Adrenal gland (tissue), 12 donors: ENCODE measurements around the gene HSPA4L. TPM values are rescaled to one million over a fixed set of nuclear protein-coding genes. Genes with fewer than 3 reads are reported as not detected.

Source experiments
- DNase-seq, 7 donors: peaks; one replicate each; pipeline ENCODE4 v3.0.0-alpha.2; 2019 to 2020
- H3K27ac ChIP-seq, 5 donors: fragments of 200-600 bp; sonication (generic) in 4 of 5; 1 replicate in 3 of 5; 2 replicates in 2 of 5; pipeline versions ENCODE4 v1.5.1 to v1.8.0; 2016 to 2020; ENCODE audit warnings: mild to moderate bottlenecking in 1 of 5
- H3K27me3 ChIP-seq: fragments of 200-600 bp; 2 replicates; pipeline ENCODE4 v1.8.0; 2021
- H3K36me3 ChIP-seq, 2 donors: fragments of 200-600 bp; replicated peaks in 1 of 2; 1 replicate in 1 of 2; 2 replicates in 1 of 2; pipeline versions ENCODE4 v1.5.1 to v1.8.0; 2018 to 2022
- H3K4me1 ChIP-seq, 2 donors: fragments of 200-600 bp; replicated peaks in 1 of 2; 1 replicate in 1 of 2; 2 replicates in 1 of 2; pipeline versions ENCODE4 v1.5.1 to v1.8.0; 2018 to 2021
- H3K4me3 ChIP-seq, 4 donors: fragments of 200-600 bp; sonication (generic) in 3 of 4; one replicate each; pipeline ENCODE4 v1.5.1; 2016 to 2018
- H3K9me3 ChIP-seq, 3 donors: fragments of 200-600 bp; sonication (generic) in 1 of 3; replicated peaks in 1 of 3; 1 replicate in 2 of 3; 2 replicates in 1 of 3; pipeline versions ENCODE4 v1.5.1 to v1.8.0; 2016 to 2021
- POLR2A ChIP-seq, 2 donors: fragments of 450-650 bp; IDR thresholded peaks; one replicate each; pipeline ENCODE4 v1.6.1; 2017; ENCODE audit warnings: antibody characterized with exemption in 2 of 2, mild to moderate bottlenecking in 2 of 2, moderate library complexity in 1 of 2
- WGBS, 4 donors: extraction: QIAGEN DNeasy Blood & Tissue Kit in 2 of 4; methylation state at CpG; one replicate each; pipeline versions ENCODE4 v1.1.5 to v1.1.7; 2013 to 2017; 5-methylcytosine and 5-hydroxymethylcytosine counted together
- intact Hi-C, 2 donors: fragments of 100-400 bp; cut with DNase I; formaldehyde crosslinking; loops; one replicate each; pipeline versions ENCODE4 v1.14.1 to v1.15.0; 2022 to 2023
- polyA plus RNA-seq, 3 donors: library from polyadenylated mRNA; stranded (reverse); fragments of 200-250 nt in 2 of 3; fragments of 350-450 nt in 1 of 3; fragmentation: Illumina TruSeq in 1 of 3; extraction: RNeasy Lipid Tissue Mini Kit (QIAGEN cat#74804) in 1 of 3; gene quantifications; one replicate each; pipeline ENCODE4 v1.2.3, GENCODE V29; 2013 to 2014
- total RNA-seq, 9 donors: library from RNA; depleted of rRNA in 4 of 9; stranded (reverse); fragments of >200 nt in 4 of 9; fragments of 120-200 nt in 1 of 9; fragmentation: NEBNext Ultra II Directional in 1 of 9; extraction: Animal tissue kit (Norgen Biotek cat#: 25700) in 1 of 9; gene quantifications; one replicate each; pipeline versions ENCODE4 v1.1.0 to v1.2.4, GENCODE V29; 2013 to 2023
- TF ChIP-seq, protein P1 (sequence below), 6 experiments: fragments of 450-650 bp in 4 of 6; fragments of 200-600 bp in 2 of 6; sonication (generic) in 1 of 6; IDR thresholded peaks; 1 replicate in 5 of 6; 2 replicates in 1 of 6; pipeline versions ENCODE4 v1.5.1 to v1.8.0; 2016 to 2021; ENCODE audit warnings: antibody characterized with exemption in 6 of 6, mild to moderate bottlenecking in 2 of 6, moderate library complexity in 1 of 6
- donor health status: healthy with polysubstance abuse.
- donor health status: Bipolar disorder and iron deficiency.
- donor health status: DM: yes; HTN: yes; CAD: no.
- donor health status: DM: no; HTN: no; CAD: no.
- donor health status: DM: no; HTN: no; CAD: no.
- donor health status: DM: yes; HTN: yes; CAD: no.

The HSPA4L gene
- total and polyA plus RNA-seq, 12 donors, result 3.5 to 73.5 (median 22.8) TPM

DNA sequence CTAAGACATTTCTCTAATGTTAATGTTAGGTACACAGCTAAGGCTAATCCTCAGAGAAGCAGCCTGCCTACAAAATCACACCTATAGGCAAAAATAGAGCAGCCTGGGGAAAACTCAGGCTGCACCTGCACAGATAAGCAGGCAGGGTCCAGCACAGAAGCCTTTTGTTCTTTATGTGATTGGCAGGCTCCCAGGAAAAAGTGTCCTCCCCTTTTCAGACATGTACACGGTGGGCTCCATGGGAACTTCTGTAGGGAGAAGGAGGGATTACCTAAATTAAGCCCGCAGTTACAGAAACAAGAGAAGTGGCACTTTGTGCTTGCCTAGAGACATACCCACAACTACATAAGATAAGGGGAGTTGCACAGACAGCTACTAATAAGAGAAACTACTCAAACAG lies 4.0 kb upstream of the HSPA4L start:
- Histone ChIP-seq H3K4me1 (peaks cover 0 to 5% of the 10 kb centered on the region in 2 donors), H3K27me3 (no peaks in the 10 kb centered on the region), H3K9me3 (no peaks in the 10 kb centered on the region), H3K36me3 (no peaks in the 10 kb centered on the region), H3K27ac (no peak overlapping the region), H3K4me3 (no peak overlapping the region)
- 49 to 60% (median 56%) methylated on average over 2 of the region's 2 CpGs for WGBS, 4 donors
- no peak for DNase-seq
- TF ChIP-seq POLR2A (IDR thresholded peaks at IDR 0.05), result no peak
- TF ChIP-seq, protein P1, sequence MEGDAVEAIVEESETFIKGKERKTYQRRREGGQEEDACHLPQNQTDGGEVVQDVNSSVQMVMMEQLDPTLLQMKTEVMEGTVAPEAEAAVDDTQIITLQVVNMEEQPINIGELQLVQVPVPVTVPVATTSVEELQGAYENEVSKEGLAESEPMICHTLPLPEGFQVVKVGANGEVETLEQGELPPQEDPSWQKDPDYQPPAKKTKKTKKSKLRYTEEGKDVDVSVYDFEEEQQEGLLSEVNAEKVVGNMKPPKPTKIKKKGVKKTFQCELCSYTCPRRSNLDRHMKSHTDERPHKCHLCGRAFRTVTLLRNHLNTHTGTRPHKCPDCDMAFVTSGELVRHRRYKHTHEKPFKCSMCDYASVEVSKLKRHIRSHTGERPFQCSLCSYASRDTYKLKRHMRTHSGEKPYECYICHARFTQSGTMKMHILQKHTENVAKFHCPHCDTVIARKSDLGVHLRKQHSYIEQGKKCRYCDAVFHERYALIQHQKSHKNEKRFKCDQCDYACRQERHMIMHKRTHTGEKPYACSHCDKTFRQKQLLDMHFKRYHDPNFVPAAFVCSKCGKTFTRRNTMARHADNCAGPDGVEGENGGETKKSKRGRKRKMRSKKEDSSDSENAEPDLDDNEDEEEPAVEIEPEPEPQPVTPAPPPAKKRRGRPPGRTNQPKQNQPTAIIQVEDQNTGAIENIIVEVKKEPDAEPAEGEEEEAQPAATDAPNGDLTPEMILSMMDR (IDR thresholded peaks at IDR 0.05), result no peak
- intact Hi-C loops, result no loop called here

DNA sequence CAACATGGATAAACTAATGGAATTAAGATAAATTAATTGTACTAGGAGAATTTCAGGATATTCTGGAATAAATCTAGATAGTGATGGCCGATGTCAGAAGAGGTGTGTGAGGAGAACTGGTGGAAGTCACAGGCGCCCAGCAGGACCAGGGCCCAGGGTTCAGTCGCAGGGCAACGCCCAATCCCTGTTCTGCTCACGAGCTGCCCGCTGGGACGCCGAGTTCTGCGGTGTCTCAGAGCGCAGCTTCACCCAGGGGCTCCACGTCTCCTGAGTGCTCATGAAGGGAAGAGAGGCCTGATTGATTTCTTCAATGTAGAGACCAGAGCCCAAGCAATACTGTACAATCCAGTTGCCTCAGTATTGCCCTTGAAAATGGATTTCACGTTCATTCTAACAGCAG lies 1.5 kb upstream of the HSPA4L start:
- Histone ChIP-seq H3K4me3 (no peak overlapping the region), H3K36me3 (no peaks in the 10 kb centered on the region), H3K4me1 (peaks cover 0 to 5% of the 10 kb centered on the region in 2 donors), H3K9me3 (no peaks in the 10 kb centered on the region), H3K27me3 (no peaks in the 10 kb centered on the region), H3K27ac (no peak overlapping the region)
- WGBS, 4 donors, result 95 to 98% (median 96%) methylated on average over 11 to 12 of the region's 12 CpGs
- DNase-seq, result no peak
- TF ChIP-seq, protein P1 (IDR thresholded peaks at IDR 0.05), result no peak
- TF ChIP-seq POLR2A (IDR thresholded peaks at IDR 0.05), result no peak
- intact Hi-C loops, result no loop called here

DNA sequence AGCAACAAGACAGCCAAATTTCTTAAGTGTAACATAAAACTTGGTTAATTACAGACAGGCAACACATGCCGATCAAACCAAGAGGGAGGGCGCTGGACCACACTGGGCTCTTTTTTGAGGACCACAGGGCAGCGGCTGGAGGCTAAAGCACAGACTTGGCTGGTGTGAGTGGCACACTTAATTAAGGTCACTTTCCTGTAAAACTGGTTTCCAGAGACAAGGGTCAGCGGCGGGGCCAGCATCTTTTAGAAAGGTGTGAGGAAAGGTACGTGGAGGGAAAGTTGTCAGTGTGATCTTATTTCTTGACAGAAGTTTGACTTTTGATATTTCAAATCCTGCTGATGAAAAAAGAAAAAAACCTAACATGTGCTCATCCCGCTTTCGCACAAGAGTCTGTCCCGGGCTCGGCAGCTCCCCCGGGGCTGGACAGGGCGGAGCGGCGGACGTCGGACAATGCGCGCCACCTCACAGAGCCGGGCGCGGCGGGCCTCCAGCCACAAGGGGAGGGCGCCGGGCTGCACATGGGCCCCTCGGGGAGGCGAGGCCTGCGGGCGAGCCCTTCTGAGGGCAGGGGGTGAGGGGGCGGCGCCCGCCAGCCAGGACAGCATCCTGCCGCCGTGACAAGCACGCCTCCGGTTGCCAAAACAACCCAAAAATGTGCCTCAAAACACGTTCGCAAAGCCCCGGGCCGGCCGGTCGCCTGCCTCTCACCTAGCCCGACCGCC lies 660 bp upstream of the HSPA4L start:
- no peaks in the 10 kb centered on the region for H3K36me3 ChIP-seq
- no peak for TF ChIP-seq POLR2A (IDR thresholded peaks at IDR 0.05)
- TF ChIP-seq, protein P1 (IDR thresholded peaks at IDR 0.05), result peak in 1 of 6 experiments; percentile 12
- peaks cover 0 to 5% of the 10 kb centered on the region in 2 donors for H3K4me1 ChIP-seq
- H3K27ac ChIP-seq, result peak overlapping the region in 4 of 5 donors; percentile 80 to 96 (median 88)
- peak in 6 of 7 donors; percentile 27 to 61 (median 54) for DNase-seq
- H3K9me3 ChIP-seq, result no peaks in the 10 kb centered on the region
- H3K4me3 ChIP-seq, result peak overlapping the region in 3 of 4 donors; percentile 68 to 92 (median 74)
- intact Hi-C loops, result no loop called here
- no peaks in the 10 kb centered on the region for H3K27me3 ChIP-seq
- 15 to 32% (median 20%) methylated on average over 18 to 43 of the region's 43 CpGs for whole genome bisulfite sequencing, 4 donors

DNA sequence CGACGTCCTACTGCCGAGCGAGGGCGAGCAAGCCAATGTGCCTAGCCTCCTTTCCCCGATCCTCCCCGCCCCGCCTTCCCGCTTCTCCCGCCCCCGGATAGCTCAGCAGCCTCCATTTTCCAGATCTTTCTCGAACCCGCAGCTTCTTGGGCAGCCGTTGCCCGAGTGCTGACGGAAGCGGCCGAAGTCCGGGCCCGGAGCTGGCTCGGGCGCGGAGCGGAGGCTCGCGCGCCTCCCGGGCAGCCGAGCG lies 172 bp upstream of the HSPA4L start:
- peak; percentile 85 to 93 (median 88) for DNase-seq
- intact Hi-C loops, result no loop called here
- Histone ChIP-seq H3K4me1 (peaks cover 0 to 5% of the 10 kb centered on the region in 2 donors), H3K36me3 (no peaks in the 10 kb centered on the region), H3K27me3 (no peaks in the 10 kb centered on the region), H3K4me3 (peak overlapping the region in 3 of 4 donors; percentile 68 to 92 (median 74)), H3K27ac (peak overlapping the region; percentile 80 to 96 (median 91)), H3K9me3 (no peaks in the 10 kb centered on the region)
- TF ChIP-seq POLR2A (IDR thresholded peaks at IDR 0.05), result no peak
- TF ChIP-seq, protein P1 (IDR thresholded peaks at IDR 0.05), result no peak
- 0 to 2% (median 0%) methylated on average over 4 to 30 of the region's 30 CpGs for WGBS, 4 donors
